CD14-positive monocyte (primary cell): Measurements from ENCODE around the gene STK11. TPM values are rescaled to one million over a fixed set of nuclear protein-coding genes. Genes with fewer than 3 reads are reported as not detected.

ENCODE experiments used
- DNase-seq, 3 donors: peaks; one replicate each; pipeline ENCODE4 v3.0.0-alpha.2; 2011 to 2022
- H2AFZ ChIP-seq: 2 replicates; pipeline ENCODE4 v1.6.0; 2012; ENCODE audit warnings: mild to moderate bottlenecking, low read depth, low read length, inconsistent platforms; ENCODE audit not compliant: insufficient read depth, poor library complexity, severe bottlenecking
- H3K27ac ChIP-seq, 2 donors: 1 replicate in 1 of 2; 2 replicates in 1 of 2; pipeline ENCODE4 v1.5.1; 2012 to 2013; ENCODE audit warnings: low read length in 2 of 2, control low read depth in 1 of 2, inconsistent platforms in 1 of 2, low read depth in 1 of 2, mild to moderate bottlenecking in 1 of 2
- H3K27me3 ChIP-seq, 2 donors: one replicate each; pipeline versions ENCODE4 v1.6.0 to v1.6.1; 2011 to 2013; ENCODE audit warnings: low read length in 2 of 2; ENCODE audit not compliant: control insufficient read depth in 2 of 2, insufficient read depth in 2 of 2
- H3K36me3 ChIP-seq, 2 donors: replicated peaks in 1 of 2; 1 replicate in 1 of 2; 2 replicates in 1 of 2; pipeline versions ENCODE4 v1.5.1 to v1.6.1; 2012 to 2013; ENCODE audit warnings: low read length in 2 of 2, control low read depth in 1 of 2, inconsistent platforms in 1 of 2, mild to moderate bottlenecking in 1 of 2; ENCODE audit not compliant: insufficient read depth in 2 of 2, control insufficient read depth in 1 of 2
- H3K4me1 ChIP-seq, 2 donors: 1 replicate in 1 of 2; 2 replicates in 1 of 2; pipeline versions ENCODE4 v1.5.1 to v1.6.1; 2012 to 2013; ENCODE audit warnings: low read length in 2 of 2, control low read depth in 1 of 2, inconsistent platforms in 1 of 2, mild to moderate bottlenecking in 1 of 2, moderate library complexity in 1 of 2; ENCODE audit not compliant: insufficient read depth in 2 of 2, control insufficient read depth in 1 of 2
- H3K4me2 ChIP-seq: replicated peaks from 2 replicates; pipeline ENCODE3; 2012; ENCODE audit warnings: low read length, moderate library complexity, mild to moderate bottlenecking; ENCODE audit not compliant: poor library complexity, severe bottlenecking; ENCODE audit errors: extremely low read depth
- H3K4me3 ChIP-seq, 3 experiments: fragments of 200-600 bp in 1 of 3; sonication (generic) in 1 of 3; replicated peaks in 1 of 3; 1 replicate in 2 of 3; 2 replicates in 1 of 3; pipeline ENCODE4 v1.5.1; 2011 to 2013; ENCODE audit warnings: low read length in 3 of 3, mild to moderate bottlenecking in 3 of 3, control low read depth in 2 of 3, low read depth in 2 of 3, inconsistent platforms in 1 of 3, moderate library complexity in 1 of 3
- H3K79me2 ChIP-seq: 2 replicates; pipeline ENCODE4 v1.6.0; 2012; ENCODE audit warnings: mild to moderate bottlenecking, control low read depth, inconsistent platforms, low read length, moderate library complexity; ENCODE audit not compliant: insufficient read depth
- H3K9ac ChIP-seq: 2 replicates; pipeline ENCODE4 v1.6.0; 2017; ENCODE audit warnings: low read length, mild to moderate bottlenecking; ENCODE audit not compliant: insufficient read depth, poor library complexity, severe bottlenecking
- H3K9me3 ChIP-seq, 2 donors: replicated peaks in 1 of 2; 1 replicate in 1 of 2; 2 replicates in 1 of 2; pipeline versions ENCODE4 v1.5.1 to v1.6.1; 2012 to 2013; ENCODE audit warnings: low read length in 2 of 2, control low read depth in 1 of 2; ENCODE audit not compliant: control insufficient read depth in 1 of 2, insufficient read depth in 1 of 2
- H4K20me1 ChIP-seq: 2 replicates; pipeline ENCODE4 v1.6.0; 2012; ENCODE audit warnings: mild to moderate bottlenecking, low read length, control low read depth, moderate library complexity; ENCODE audit not compliant: insufficient read depth
- H3K27ac Mint-ChIP-seq, 7 donors: one replicate each; pipeline ENCODE4 v1.8.0; 2020; ENCODE audit warnings: mild to moderate bottlenecking in 7 of 7, mixed read lengths in 7 of 7, moderate library complexity in 6 of 7, inconsistent platforms in 2 of 7
- H3K27me3 Mint-ChIP-seq, 3 donors: one replicate each; pipeline ENCODE4 v1.8.0; 2021 to 2022; ENCODE audit warnings: low read depth in 3 of 3, mild to moderate bottlenecking in 3 of 3, mixed read lengths in 3 of 3, moderate library complexity in 3 of 3, inconsistent platforms in 1 of 3
- H3K36me3 Mint-ChIP-seq, 2 donors: one replicate each; pipeline ENCODE4 v1.8.0; 2020; ENCODE audit warnings: mixed read lengths in 2 of 2, inconsistent platforms in 1 of 2, mild to moderate bottlenecking in 1 of 2
- H3K4me1 Mint-ChIP-seq: one replicate; pipeline ENCODE4 v1.8.0; 2020; ENCODE audit warnings: mild to moderate bottlenecking, mixed read lengths
- H3K4me3 Mint-ChIP-seq, 2 donors: one replicate each; pipeline ENCODE4 v1.8.0; 2020; ENCODE audit warnings: mild to moderate bottlenecking in 2 of 2, mixed read lengths in 2 of 2, moderate library complexity in 1 of 2
- H3K9me3 Mint-ChIP-seq, 7 donors: one replicate each; pipeline ENCODE4 v1.8.0; 2020 to 2022; ENCODE audit warnings: mixed read lengths in 7 of 7, mild to moderate bottlenecking in 6 of 7, moderate library complexity in 6 of 7, inconsistent platforms in 2 of 7
- WGBS: methylation state at CpG from one replicate; pipeline ENCODE4 v1.1.5; 2013; ENCODE audit warnings: missing lambda C conversion rate; ENCODE audit not compliant: insufficient coverage; 5-methylcytosine and 5-hydroxymethylcytosine counted together
- intact Hi-C, 2 donors: fragments of 100-400 bp; cut with micrococcal nuclease; formaldehyde crosslinking; loops; one replicate each; pipeline versions ENCODE4 v1.15.0 to v1.15.1; 2023
- polyA plus RNA-seq, 3 donors: library from polyadenylated mRNA; depleted of rRNA in 1 of 3; unstranded in 2 of 3; stranded (reverse) in 1 of 3; fragments of 300-500 nt in 2 of 3; fragments of >200 nt in 1 of 3; fragmentation: Illumina TruSeq in 2 of 3; gene quantifications; 1 replicate in 2 of 3; 2 replicates in 1 of 3; pipeline ENCODE4 v1.2.3, GENCODE V29; 2012 to 2021
- TF ChIP-seq, protein P1 (sequence below): fragments of 200-600 bp; IDR thresholded peaks from one replicate; pipeline ENCODE4 v1.8.0; 2022; ENCODE audit warnings: antibody characterized with exemption, mild to moderate bottlenecking

Gene STK11
- polyA plus RNA-seq, 3 donors: 6.2 to 72.1 (median 15.4) TPM

DNA sequence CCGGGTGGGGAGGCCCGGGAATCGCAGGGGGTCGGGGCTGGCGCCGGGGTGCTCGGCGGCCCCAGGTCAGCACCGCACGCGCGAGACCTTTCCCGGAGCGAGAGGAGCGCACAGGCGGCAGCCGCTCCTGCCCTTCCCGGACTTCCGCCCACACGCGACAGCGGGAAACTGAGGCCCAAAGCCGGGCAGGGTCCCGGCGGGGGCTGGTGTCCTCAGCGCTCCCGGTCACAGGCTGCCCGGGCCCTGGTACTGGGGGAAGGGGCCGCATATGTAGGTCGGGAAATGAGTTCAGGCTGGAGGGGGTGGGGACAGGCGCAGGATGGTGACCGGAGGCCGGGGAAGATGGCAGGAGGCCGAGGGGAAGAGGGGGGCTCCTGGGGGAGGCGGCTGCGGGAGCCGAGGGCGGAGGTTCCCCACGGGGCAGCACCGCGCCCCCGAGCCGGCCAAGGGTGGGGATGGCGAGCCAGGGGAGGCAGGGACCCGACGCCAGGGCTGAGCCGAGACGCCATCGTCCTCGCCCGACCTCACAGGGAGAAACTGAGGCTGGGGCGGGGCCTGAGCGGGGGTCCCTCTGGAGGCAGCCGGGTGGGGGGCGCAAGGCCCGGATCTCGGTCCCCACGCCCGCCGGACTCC is 31.6 kb downstream of the STK11 start:
- Histone ChIP-seq H4K20me1 (peaks cover 16% of the 10 kb centered on the region), H3K9me3 (no peaks in the 10 kb centered on the region), H3K79me2 (peaks cover 5% of the 10 kb centered on the region), H3K27ac (no peak overlapping the region), H2AFZ (peak overlapping the region; percentile 53), H3K27me3 (peaks cover 11 to 43% of the 10 kb centered on the region in 2 donors), H3K4me2 (peak overlapping the region; percentile 69), H3K9ac (peak overlapping the region; percentile 15), H3K36me3 (no peaks in the 10 kb centered on the region), H3K4me1 (peaks cover 28 to 42% of the 10 kb centered on the region in 2 donors), H3K4me3 (peak overlapping the region in 1 of 3 experiments; percentile 57)
- DNase-seq: no peak
- intact Hi-C loops: loop anchor here in 1 of 2 donors (5.0 kb wide), 1 partner anchor 35 kb away; no protein-coding TSS in a partner anchor
- TF ChIP-seq, protein P1, sequence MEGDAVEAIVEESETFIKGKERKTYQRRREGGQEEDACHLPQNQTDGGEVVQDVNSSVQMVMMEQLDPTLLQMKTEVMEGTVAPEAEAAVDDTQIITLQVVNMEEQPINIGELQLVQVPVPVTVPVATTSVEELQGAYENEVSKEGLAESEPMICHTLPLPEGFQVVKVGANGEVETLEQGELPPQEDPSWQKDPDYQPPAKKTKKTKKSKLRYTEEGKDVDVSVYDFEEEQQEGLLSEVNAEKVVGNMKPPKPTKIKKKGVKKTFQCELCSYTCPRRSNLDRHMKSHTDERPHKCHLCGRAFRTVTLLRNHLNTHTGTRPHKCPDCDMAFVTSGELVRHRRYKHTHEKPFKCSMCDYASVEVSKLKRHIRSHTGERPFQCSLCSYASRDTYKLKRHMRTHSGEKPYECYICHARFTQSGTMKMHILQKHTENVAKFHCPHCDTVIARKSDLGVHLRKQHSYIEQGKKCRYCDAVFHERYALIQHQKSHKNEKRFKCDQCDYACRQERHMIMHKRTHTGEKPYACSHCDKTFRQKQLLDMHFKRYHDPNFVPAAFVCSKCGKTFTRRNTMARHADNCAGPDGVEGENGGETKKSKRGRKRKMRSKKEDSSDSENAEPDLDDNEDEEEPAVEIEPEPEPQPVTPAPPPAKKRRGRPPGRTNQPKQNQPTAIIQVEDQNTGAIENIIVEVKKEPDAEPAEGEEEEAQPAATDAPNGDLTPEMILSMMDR: no peak
- Mint-ChIP-seq H3K4me3 (peak overlapping the region; percentile 31 to 63), H3K9me3 (peaks cover 0 to 12% (median 2%) of the 10 kb centered on the region in 7 donors), H3K4me1 (peaks cover 31% of the 10 kb centered on the region), H3K36me3 (peaks cover 3 to 11% of the 10 kb centered on the region in 2 donors), H3K27me3 (peaks cover 33 to 56% (median 38%) of the 10 kb centered on the region in 3 donors), H3K27ac (no peak overlapping the region)
- WGBS: under 1% methylated on average over 57 of the region's 60 CpGs

DNA sequence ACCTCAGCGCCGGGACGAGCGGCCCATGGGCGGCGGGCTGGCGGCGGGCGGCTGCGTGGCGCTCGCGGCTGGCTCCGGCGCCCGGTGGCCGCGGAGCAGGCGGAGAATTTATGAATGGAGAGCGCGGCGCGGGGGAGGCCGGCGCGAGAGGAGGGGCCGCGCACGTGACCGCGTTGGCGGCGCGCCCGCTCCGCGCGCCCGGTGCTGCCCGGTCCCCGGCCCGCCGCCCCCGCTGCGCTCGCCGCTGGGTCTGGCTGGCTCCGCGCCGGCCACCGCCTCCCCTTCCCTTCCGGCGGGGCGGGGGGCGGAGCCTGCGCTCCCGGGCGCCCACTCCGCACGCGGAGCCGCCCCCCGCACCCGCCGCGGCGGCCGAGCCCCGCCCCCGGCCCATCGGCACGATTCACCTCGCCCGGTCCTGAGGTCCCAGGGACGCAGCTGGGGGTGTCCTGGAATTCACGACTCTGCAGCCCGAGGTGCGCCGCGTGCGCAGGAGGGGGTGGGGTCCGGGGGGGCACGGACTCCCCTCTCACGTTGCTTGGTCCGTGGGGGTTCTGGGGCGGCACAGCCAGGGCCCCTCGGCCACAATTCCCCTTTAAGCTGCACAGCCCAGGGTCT is 32.3 kb downstream of the STK11 start, which contains the start of gene CBARP:
TSS of gene CBARP (minus strand) at position 252 of the 615 bp plus-strand sequence. CDS start 1,905 bp downstream, outside the sequence.
- Histone ChIP-seq H3K9me3 (no peaks in the 10 kb centered on the region), H3K36me3 (no peaks in the 10 kb centered on the region), H3K4me2 (peak within 1 kb of the TSS; percentile 69), H3K9ac (peak within 1 kb of the TSS; percentile 15), H4K20me1 (peaks cover 20% of the 10 kb centered on the region), H2AFZ (peak within 1 kb of the TSS; percentile 53), H3K27ac (no peak within 1 kb of the TSS), H3K4me1 (peaks cover 35 to 49% of the 10 kb centered on the region in 2 donors), H3K79me2 (peaks cover 12% of the 10 kb centered on the region), H3K27me3 (peaks cover 11 to 43% of the 10 kb centered on the region in 2 donors), H3K4me3 (peak within 1 kb of the TSS in 1 of 3 experiments; percentile 57)
- peak within 1 kb of the TSS in 5 of 7 donors; percentile 3 to 75 (median 41) for H3K27ac Mint-ChIP-seq
- TF ChIP-seq, protein P1: no peak
- peaks cover 30 to 56% (median 38%) of the 10 kb centered on the region in 3 donors for H3K27me3 Mint-ChIP-seq
- DNase-seq: peak in 1 of 3 donors; percentile 29
- H3K4me1 Mint-ChIP-seq: peaks cover 32% of the 10 kb centered on the region
- under 1% methylated on average over 72 of the region's 87 CpGs for WGBS
- peaks cover 0 to 12% (median 2%) of the 10 kb centered on the region in 7 donors for H3K9me3 Mint-ChIP-seq
- intact Hi-C loops: loop anchor here in 1 of 2 donors (5.0 kb wide), 1 partner anchor 36 kb away; no protein-coding TSS in a partner anchor
- H3K4me3 Mint-ChIP-seq: peak within 1 kb of the TSS; percentile 73 to 89
- H3K36me3 Mint-ChIP-seq: peaks cover 3 to 11% of the 10 kb centered on the region in 2 donors
